ENCODE data around the gene PISD.

The PISD gene

DNA sequence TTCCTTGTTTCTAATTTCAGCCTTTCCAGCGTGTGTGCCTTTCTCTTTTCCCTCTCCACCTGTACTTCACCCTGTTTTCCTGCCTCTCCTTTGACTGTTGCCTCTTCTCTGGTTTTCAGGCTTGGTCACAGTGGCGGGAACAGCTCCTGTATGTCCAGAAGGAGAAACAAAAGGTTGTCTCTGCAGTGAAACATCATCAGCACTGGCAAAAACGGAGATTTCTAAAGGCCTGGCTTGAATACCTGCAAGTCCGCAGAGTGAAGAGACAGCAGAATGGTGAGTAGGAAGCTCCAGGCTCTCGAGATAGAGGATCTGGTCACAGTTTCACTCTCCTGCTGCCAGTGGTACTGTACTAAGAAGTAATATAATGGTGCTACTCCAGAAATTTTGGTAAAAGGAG is 89.1 kb downstream of the PISD start:
- DNase-seq (ENCODE audit: low read depth) = no peak

GRCh38 chr22:31569126-31569525 is 92.9 kb downstream of the PISD start:
- no peak for DNase-seq (ENCODE audit: low read depth)

Measured in iris pigment epithelial cell (primary cell).